Activated T-helper 9 cell treated with anti-CD3 and anti-CD28 coated beads, Interleukin-2, amount 50 U/mL, for 16 hours (primary cell): ENCODE data around the gene HCN1.
"Not testable (repeated sequence)": the region's sequence is repeated elsewhere in the genome, so short reads cannot be mapped to it uniquely, and the experiment has no call there.

ENCODE experiments used
- DNase-seq: peaks from one replicate; pipeline ENCODE4 v3.0.0-alpha.2; 2020; ENCODE audit warnings: low read depth

Gene HCN1

GRCh38 chr5:45417285-45417998 is 278.7 kb downstream of the HCN1 start:
- DNase-seq, result no peak

- no peak for DNase-seq
Measured at GRCh38 chr5:45414620-45415573, 281.3 kb downstream of the HCN1 start.

- DNase-seq, result no peak
Measured at GRCh38 chr5:45411971-45412612, 284.1 kb downstream of the HCN1 start.

GRCh38 chr5:45410304-45410995 is 285.7 kb downstream of the HCN1 start:
- DNase-seq, result no peak

- no peak for DNase-seq
Measured at GRCh38 chr5:45408067-45408466, 288.1 kb downstream of the HCN1 start.

GRCh38 chr5:45402804-45403455 is 293.2 kb downstream of the HCN1 start:
- DNase-seq, result no peak

- no peak for DNase-seq
Measured at GRCh38 chr5:45399041-45399440, 297.1 kb downstream of the HCN1 start.

GRCh38 chr5:45385321-45386058 is 310.7 kb downstream of the HCN1 start:
- no peak for DNase-seq

GRCh38 chr5:45383985-45384384 is 312.2 kb downstream of the HCN1 start:
- DNase-seq, result no peak

GRCh38 chr5:45382583-45382982 is 313.6 kb downstream of the HCN1 start:
- no peak for DNase-seq

GRCh38 chr5:45376417-45376816 is 319.8 kb downstream of the HCN1 start:
- no peak for DNase-seq

- DNase-seq, result no peak
Measured at GRCh38 chr5:45372629-45373028, 323.6 kb downstream of the HCN1 start.

GRCh38 chr5:45371423-45371822 is 324.8 kb downstream of the HCN1 start:
- not testable (repeated sequence) for DNase-seq

- DNase-seq, result no peak
Measured at GRCh38 chr5:45355189-45355992, 340.8 kb downstream of the HCN1 start.

- DNase-seq, result no peak
Measured at GRCh38 chr5:45336464-45336863, 359.7 kb downstream of the HCN1 start.

- DNase-seq, result no peak
Measured at GRCh38 chr5:45335978-45336377, 360.2 kb downstream of the HCN1 start.

- no peak for DNase-seq
Measured at GRCh38 chr5:45335346-45335745, 360.8 kb downstream of the HCN1 start.

- no peak for DNase-seq
Measured at GRCh38 chr5:45334939-45335338, 361.2 kb downstream of the HCN1 start.

- DNase-seq, result not testable (repeated sequence)
Measured at GRCh38 chr5:45312627-45313026, 383.6 kb downstream of the HCN1 start.

GRCh38 chr5:45295231-45295630 is 400.9 kb downstream of the HCN1 start:
- no peak for DNase-seq
